ENCODE data around the gene DBT. TPM values are rescaled to one million over a fixed set of nuclear protein-coding genes. Genes with fewer than 3 reads are reported as not detected.

Gene DBT
- polyA plus RNA-seq, 1 donor (not counting 4 experiments of a cell fraction or from before 2014, with no cell fraction given), result 16.3 TPM

DNA sequence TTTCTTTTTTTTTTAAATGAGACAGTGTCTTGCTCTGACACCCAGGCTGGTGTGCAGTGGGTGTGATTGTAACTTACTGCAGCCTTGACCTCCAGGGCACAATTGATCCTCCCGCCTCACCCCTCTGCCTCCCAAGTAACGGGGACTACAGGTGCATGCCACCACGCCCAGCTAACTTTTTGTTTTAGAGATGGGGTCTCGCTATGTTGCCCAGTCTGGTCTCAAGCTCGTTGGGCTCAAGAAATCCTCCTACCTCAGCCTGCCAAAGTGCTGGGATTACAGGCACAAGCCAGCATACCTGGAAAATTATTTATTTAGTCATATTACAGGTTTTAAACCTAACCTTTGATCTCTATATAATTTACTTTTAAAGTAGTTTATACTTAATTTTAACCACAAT is 84.9 kb downstream of the DBT start:
- DNase-seq (ENCODE audit: low read depth, low spot score), result no peak
- TF ChIP-seq, protein P1, sequence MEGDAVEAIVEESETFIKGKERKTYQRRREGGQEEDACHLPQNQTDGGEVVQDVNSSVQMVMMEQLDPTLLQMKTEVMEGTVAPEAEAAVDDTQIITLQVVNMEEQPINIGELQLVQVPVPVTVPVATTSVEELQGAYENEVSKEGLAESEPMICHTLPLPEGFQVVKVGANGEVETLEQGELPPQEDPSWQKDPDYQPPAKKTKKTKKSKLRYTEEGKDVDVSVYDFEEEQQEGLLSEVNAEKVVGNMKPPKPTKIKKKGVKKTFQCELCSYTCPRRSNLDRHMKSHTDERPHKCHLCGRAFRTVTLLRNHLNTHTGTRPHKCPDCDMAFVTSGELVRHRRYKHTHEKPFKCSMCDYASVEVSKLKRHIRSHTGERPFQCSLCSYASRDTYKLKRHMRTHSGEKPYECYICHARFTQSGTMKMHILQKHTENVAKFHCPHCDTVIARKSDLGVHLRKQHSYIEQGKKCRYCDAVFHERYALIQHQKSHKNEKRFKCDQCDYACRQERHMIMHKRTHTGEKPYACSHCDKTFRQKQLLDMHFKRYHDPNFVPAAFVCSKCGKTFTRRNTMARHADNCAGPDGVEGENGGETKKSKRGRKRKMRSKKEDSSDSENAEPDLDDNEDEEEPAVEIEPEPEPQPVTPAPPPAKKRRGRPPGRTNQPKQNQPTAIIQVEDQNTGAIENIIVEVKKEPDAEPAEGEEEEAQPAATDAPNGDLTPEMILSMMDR (optimal IDR thresholded peaks at IDR 0.05 in 1 of 3, IDR thresholded peaks at IDR 0.05 in 1 of 3, conservative IDR thresholded peaks at IDR 0.05 in 1 of 3; ENCODE audit: extremely low read depth in 1 of 3, insufficient read depth in 2 of 3, low read length in 3 of 3), result no peak
- TF ChIP-seq EZH2 (IDR thresholded peaks at IDR 0.05; ENCODE audit: low read length), result no peak
- Histone ChIP-seq H3K9ac (ENCODE audit: control insufficient read depth, extremely low read depth, insufficient read depth, low read length) (no peak overlapping the region), H3K27ac (ENCODE audit: control insufficient read depth, insufficient read depth, low read length) (no peak overlapping the region), H2AFZ (ENCODE audit: control insufficient read depth, low read length) (no peak overlapping the region), H3K79me2 (ENCODE audit: control insufficient read depth, insufficient read depth, low read length) (no peaks in the 10 kb centered on the region), H3K4me2 (ENCODE audit: control insufficient read depth, extremely low read depth, insufficient read depth, low read depth, low read length) (no peak overlapping the region), H4K20me1 (ENCODE audit: control insufficient read depth, extremely low read depth, insufficient read depth, low read length) (no peaks in the 10 kb centered on the region), H3K4me3 (ENCODE audit: control insufficient read depth in 2 of 3, extremely low read depth in 1 of 3, insufficient read depth in 2 of 3, low read depth in 1 of 3, low read length in 3 of 3) (no peak overlapping the region), H3K36me3 (ENCODE audit: control insufficient read depth in 2 of 2, extremely low read depth in 1 of 2, insufficient read depth in 2 of 2, low read length in 2 of 2) (no peaks in the 10 kb centered on the region), H3K9me1 (ENCODE audit: control insufficient read depth, extremely low read depth, insufficient read depth, low read length) (no peaks in the 10 kb centered on the region), H3K4me1 (ENCODE audit: control insufficient read depth, extremely low read depth, insufficient read depth, low read length) (no peaks in the 10 kb centered on the region), H3K9me3 (ENCODE audit: control insufficient read depth, low read depth, low read length) (no peaks in the 10 kb centered on the region), H3K27me3 (ENCODE audit: control insufficient read depth, extremely low read depth, insufficient read depth, low read length) (no peaks in the 10 kb centered on the region)
- no peak for FAIRE-seq
- dilution Hi-C loops (cut with MboI; ENCODE audit: extremely low pct_ligation_motif_present, low sequenced_read_pairs), result no loop called here

DNA sequence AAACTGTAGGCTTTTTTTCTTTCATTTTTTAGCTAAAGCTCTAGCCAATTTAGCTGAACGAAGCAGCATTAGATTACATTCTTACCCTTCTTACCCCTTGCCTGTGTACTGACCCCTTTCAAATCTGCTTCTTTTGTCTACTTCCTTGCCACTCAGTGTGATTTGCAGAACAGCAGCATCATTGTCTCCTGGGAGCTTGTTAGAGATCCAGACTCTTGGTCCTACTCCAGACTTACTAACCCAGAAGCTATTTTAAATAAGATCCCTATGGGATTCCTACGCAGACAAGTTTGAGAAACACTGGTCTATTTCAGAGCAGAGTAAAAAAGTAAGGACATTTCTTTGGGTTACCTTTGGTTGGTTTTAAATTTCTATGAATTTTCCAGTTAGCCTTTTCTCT is 85.4 kb downstream of the DBT start:
- Histone ChIP-seq H3K79me2 (ENCODE audit: control insufficient read depth, insufficient read depth, low read length) (no peaks in the 10 kb centered on the region), H3K4me2 (ENCODE audit: control insufficient read depth, extremely low read depth, insufficient read depth, low read depth, low read length) (no peak overlapping the region)
- no peak for FAIRE-seq

More for the DNA sequence above, 85.4 kb downstream of the DBT start:
- no peaks in the 10 kb centered on the region for H3K27me3 ChIP-seq (ENCODE audit: control insufficient read depth, extremely low read depth, insufficient read depth, low read length)
- H3K27ac ChIP-seq (ENCODE audit: control insufficient read depth, insufficient read depth, low read length), result no peak overlapping the region
- H3K4me1 ChIP-seq (ENCODE audit: control insufficient read depth, extremely low read depth, insufficient read depth, low read length), result no peaks in the 10 kb centered on the region
- H3K36me3 ChIP-seq (ENCODE audit: control insufficient read depth in 2 of 2, extremely low read depth in 1 of 2, insufficient read depth in 2 of 2, low read length in 2 of 2), result no peaks in the 10 kb centered on the region
- no peak overlapping the region for H3K4me3 ChIP-seq (ENCODE audit: control insufficient read depth in 2 of 3, extremely low read depth in 1 of 3, insufficient read depth in 2 of 3, low read depth in 1 of 3, low read length in 3 of 3)
- H4K20me1 ChIP-seq (ENCODE audit: control insufficient read depth, extremely low read depth, insufficient read depth, low read length), result no peaks in the 10 kb centered on the region
- no peak for DNase-seq (ENCODE audit: low read depth, low spot score)
- dilution Hi-C loops (cut with MboI; ENCODE audit: extremely low pct_ligation_motif_present, low sequenced_read_pairs), result no loop called here
- H3K9me1 ChIP-seq (ENCODE audit: control insufficient read depth, extremely low read depth, insufficient read depth, low read length), result no peaks in the 10 kb centered on the region
- H3K9me3 ChIP-seq (ENCODE audit: control insufficient read depth, low read depth, low read length), result no peaks in the 10 kb centered on the region
- H2AFZ ChIP-seq (ENCODE audit: control insufficient read depth, low read length), result no peak overlapping the region
- TF ChIP-seq, protein P1 (optimal IDR thresholded peaks at IDR 0.05 in 1 of 3, IDR thresholded peaks at IDR 0.05 in 1 of 3, conservative IDR thresholded peaks at IDR 0.05 in 1 of 3; ENCODE audit: extremely low read depth in 1 of 3, insufficient read depth in 2 of 3, low read length in 3 of 3), result no peak
- TF ChIP-seq EZH2 (IDR thresholded peaks at IDR 0.05; ENCODE audit: low read length), result no peak
- H3K9ac ChIP-seq (ENCODE audit: control insufficient read depth, extremely low read depth, insufficient read depth, low read length), result no peak overlapping the region

Measured in keratinocyte (primary cell).